Hematopoietic multipotent progenitor cell treated with erythropoietin and hydrocortisone succinate and interleukin-3 and kit ligand, for 15 days (in vitro differentiated cells): ENCODE results near the gene FBXO24.

ENCODE experiments used
- DNase-seq: peaks from one replicate; pipeline ENCODE4 v3.0.0-alpha.2; 2015; ENCODE audit warnings: low spot score

The FBXO24 gene

DNA sequence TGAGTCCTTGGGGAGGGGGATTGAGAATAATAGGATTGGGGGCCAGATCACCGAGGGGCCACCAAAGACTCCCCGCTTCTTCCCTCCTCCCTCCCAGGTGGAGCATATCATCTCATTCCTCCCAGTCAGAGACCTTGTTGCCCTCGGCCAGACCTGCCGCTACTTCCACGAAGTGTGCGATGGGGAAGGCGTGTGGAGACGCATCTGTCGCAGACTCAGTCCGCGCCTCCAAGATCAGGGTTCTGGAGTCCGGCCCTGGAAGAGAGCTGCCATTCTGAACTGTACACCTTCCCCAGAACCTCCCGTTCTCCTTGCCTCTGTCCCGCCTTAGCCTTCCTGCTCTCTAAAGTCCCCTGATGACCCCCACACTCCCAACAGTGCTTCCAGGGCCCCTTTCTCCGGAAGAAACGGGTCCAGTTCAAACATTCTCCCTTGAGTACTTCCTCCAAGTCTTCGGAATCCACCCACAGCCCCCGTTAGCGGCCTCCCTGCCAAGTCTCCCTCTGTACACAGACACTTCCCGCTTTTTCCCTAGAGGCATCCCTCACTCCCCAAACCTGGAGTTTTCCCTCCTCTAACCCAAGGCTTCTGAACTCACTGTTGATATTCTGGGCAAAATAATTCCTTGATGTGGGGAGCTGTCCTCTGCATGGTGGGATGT lies 4.1 kb downstream of the FBXO24 start:
- no peak for DNase-seq

GRCh38 chr7:100591596-100591995 lies 5.5 kb downstream of the FBXO24 start:
- no peak for DNase-seq

DNA sequence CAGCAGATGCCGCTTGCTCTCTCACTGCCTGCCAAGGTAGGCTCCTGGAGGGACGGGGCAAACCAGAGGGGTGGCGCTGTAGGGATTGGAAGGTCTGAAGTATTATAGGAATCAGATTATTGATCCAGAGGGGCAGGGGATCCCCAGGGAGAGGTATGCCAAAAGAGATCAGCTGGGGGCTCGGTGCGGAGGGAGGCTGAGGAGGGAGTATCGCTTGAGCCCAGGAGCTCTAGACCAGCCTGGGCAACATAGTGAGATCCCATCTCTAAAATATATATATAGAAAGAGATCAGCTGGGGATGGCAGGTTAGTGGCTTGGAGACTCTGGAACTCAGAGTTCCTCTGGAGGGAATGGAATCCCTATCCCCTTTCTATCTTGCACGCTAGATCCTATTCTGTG lies 9.1 kb downstream of the FBXO24 start:
- DNase-seq, result no peak

GRCh38 chr7:100598425-100598824 lies 12.3 kb downstream of the FBXO24 start:
- DNase-seq, result no peak

- no peak for DNase-seq
Measured at GRCh38 chr7:100599911-100600729, 14.0 kb downstream of the FBXO24 start.

DNA sequence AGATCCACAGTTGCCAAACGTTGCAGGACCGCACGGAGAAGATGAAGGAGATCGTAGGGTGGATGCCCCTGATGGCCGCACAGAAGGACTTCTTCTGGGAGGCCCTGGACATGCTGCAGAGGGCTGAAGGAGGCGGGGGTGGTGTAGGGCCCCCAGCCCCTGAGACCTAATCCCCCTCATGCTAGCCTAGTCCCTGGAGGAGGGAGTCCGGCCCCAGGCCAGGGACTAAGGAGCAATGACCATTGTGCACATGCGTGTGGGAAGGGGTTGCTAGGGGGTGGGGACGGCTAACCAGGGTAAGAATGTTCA lies 14.6 kb downstream of the FBXO24 start:
- no peak for DNase-seq

GRCh38 chr7:100602889-100603725 lies 17.0 kb downstream of the FBXO24 start:
- DNase-seq, result no peak

DNA sequence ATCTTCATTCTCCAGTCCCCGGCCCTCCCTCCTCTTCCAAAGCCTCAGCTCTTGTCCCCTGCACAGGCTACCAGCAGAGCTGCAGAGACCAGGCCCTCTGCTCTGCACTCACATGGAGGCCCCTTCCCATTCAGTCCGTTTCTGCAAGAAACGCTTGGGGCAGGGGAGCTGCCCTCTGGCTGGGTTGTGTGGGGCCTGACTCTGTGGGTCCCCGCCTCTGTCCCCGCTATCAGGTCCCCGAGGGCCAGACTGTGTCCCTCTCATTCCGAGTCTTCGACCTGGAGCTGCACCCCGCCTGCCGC lies 17.5 kb downstream of the FBXO24 start:
- DNase-seq, result no peak

GRCh38 chr7:100604028-100604975 lies 18.2 kb downstream of the FBXO24 start:
- peak; percentile 47 for DNase-seq

DNA sequence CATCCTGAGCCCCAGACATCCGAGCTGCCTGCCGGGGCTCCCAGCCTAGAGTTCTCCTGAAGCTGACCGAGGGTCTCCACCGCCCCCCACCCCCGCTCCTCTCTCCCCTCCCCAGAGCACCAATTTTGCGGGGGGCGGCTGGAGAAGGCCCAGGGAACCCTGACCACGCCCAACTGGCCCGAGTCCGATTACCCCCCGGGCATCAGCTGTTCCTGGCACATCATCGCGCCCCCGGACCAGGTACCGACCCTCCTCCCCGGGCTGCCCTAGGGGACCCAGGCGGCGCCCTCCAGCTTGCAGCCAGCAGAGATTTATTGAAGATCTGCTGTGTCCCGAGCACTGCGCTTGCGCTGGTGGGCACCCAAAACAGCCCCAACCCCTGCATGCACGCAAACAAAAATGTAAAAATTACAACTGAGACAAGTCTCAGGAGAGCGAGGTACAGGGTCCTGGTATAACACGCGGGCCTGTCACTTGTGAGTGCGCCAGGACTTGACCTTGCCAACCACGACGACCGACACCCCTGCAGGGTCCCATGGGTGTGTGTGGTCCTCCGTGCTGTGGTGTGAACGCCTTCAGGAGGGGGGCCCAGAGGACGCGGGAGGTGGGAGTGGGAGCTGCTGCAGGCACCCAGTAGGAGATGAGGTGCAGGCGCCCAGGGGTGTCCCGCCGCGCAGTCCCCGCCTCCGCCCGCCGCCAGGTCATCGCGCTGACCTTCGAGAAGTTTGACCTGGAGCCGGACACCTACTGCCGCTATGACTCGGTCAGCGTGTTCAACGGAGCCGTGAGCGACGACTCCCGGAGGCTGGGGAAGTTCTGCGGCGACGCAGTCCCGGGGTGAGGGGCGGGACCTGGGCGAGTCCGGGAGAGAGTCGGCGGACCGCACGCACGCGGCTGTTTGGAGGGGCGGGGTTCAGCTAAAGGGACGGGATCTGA lies 19.1 kb downstream of the FBXO24 start:
- DNase-seq, result no peak

GRCh38 chr7:100606313-100606712 lies 20.2 kb downstream of the FBXO24 start:
- DNase-seq, result no peak

- DNase-seq, result no peak
Measured at GRCh38 chr7:100607111-100607510, 21.0 kb downstream of the FBXO24 start.

DNA sequence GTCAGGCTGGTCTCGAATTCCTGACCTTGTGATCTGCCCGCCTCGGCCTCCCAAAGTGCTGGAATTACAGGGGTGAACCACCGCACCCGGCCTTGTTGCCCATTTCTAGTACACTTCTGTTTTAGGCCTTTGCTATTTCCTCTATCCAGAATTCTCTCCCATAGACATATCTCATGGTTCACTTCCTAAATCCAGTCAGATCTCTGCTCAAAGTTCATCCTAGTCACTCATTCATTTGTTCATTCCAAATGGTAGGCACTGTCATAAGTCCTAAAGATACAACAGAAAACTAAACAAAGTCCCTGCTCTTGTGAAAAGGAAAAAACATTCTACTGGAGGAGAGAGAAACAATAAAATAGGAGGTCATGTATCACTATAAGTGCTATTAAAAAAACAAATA lies 23.8 kb downstream of the FBXO24 start:
- DNase-seq, result no peak

- DNase-seq, result peak; percentile 99
Measured at GRCh38 chr7:100611983-100612729, 26.0 kb downstream of the FBXO24 start, which contains the start of gene MOSPD3. Gene MOSPD3 (plus strand): TSS chr7:100612540. CDS start chr7:100612792, 252 bp downstream.

GRCh38 chr7:100612730-100613390 lies 26.7 kb downstream of the FBXO24 start:
- DNase-seq, result no peak

GRCh38 chr7:100613412-100614175 lies 27.5 kb downstream of the FBXO24 start:
- DNase-seq, result no peak

DNA sequence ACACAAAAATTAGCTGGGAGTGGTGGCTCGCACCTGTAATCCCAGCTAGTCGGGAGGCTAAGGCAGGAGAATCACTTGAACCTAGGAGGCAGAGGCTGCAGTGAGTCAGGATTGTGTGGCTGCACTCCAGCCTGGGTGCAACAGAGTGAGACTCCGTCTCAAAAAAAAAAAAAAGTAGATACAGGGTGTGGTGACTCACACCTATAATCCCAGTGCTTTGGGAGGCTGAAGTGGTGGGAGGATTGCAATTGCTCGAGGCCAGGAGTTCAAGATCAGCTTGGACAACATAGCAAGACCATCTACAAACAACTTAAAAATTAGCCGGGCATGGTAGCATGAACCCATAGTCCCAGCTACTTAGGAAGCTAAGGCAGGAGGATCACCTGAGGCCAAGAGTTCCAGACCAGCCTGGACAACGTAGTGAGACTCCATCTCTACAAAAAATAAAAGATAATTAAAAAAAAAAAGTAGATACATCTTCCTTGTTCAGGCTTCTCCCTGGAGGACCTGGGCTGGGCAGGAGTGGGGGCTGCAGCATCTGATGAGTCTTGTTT lies 28.3 kb downstream of the FBXO24 start:
- DNase-seq, result no peak

- DNase-seq, result no peak
Measured at GRCh38 chr7:100620239-100620638, 34.1 kb downstream of the FBXO24 start.
